K562 (cell line): ENCODE measurements around the gene B3GAT3. TPM values are rescaled to one million over a fixed set of nuclear protein-coding genes. Genes with fewer than 3 reads are reported as not detected.

Experiments
- EP300 ChIP-seq: IDR thresholded peaks from 2 replicates; pipeline ENCODE4 v1.6.1; 2012; ENCODE audit warnings: low read length, improper control_type of control experiment
- FOSL1 ChIP-seq: fragments of 200-800 bp; sonication (Bioruptor generic); conservative IDR thresholded peaks from 2 replicates; pipeline ENCODE4 v1.6.1; 2016; ENCODE audit warnings: missing genetic modification characterization, missing compliant biosample characterization
- GABPA ChIP-seq: fragments of 200-800 bp; sonication (Bioruptor generic); conservative IDR thresholded peaks from 2 replicates; pipeline ENCODE4 v1.6.1; 2016; ENCODE audit warnings: low read depth, missing genetic modification characterization, missing compliant biosample characterization
- HDAC1 ChIP-seq, 2 experiments: fragments of 450-650 bp; IDR thresholded peaks; 2 replicates each; pipeline ENCODE4 v1.6.1; 2016 to 2017; ENCODE audit warnings: inconsistent platforms in 1 of 2, mild to moderate bottlenecking in 1 of 2, moderate library complexity in 1 of 2
- HDAC2 ChIP-seq: fragments of 450-650 bp; IDR thresholded peaks from 2 replicates; pipeline ENCODE4 v1.6.1; 2016; ENCODE audit warnings: mild to moderate bottlenecking
- RNF2 ChIP-seq: sonication (generic); IDR thresholded peaks from 2 replicates; pipeline ENCODE4 v1.6.1; 2016
- SP1 ChIP-seq: sonication (generic); formaldehyde crosslinking; IDR thresholded peaks from 2 replicates; pipeline ENCODE4 v1.8.1; 2022; ENCODE audit warnings: mild to moderate bottlenecking, missing genetic modification reagents
- TEAD4 ChIP-seq, 2 experiments: sonication (generic) in 1 of 2; formaldehyde crosslinking in 1 of 2; IDR thresholded peaks; 2 replicates each; pipeline versions ENCODE4 v1.6.1 to v1.8.0; 2012 to 2022; ENCODE audit warnings: borderline replicate concordance in 1 of 2, inconsistent platforms in 1 of 2, low read length in 1 of 2, mild to moderate bottlenecking in 1 of 2, missing genetic modification reagents in 1 of 2
- TOE1 ChIP-seq, 2 experiments: fragments of 450-650 bp in 1 of 2; sonication (generic) in 1 of 2; formaldehyde crosslinking in 1 of 2; IDR thresholded peaks; 2 replicates each; pipeline versions ENCODE4 v1.7.1 to v1.8.0; 2016 to 2022; ENCODE audit warnings: borderline replicate concordance in 2 of 2, mild to moderate bottlenecking in 2 of 2, antibody characterized with exemption in 1 of 2, inconsistent platforms in 1 of 2, low read depth in 1 of 2, missing genetic modification reagents in 1 of 2, moderate library complexity in 1 of 2
- ZNF518B ChIP-seq: fragments of 250-450 bp; sonication (Bioruptor Pico); IDR thresholded peaks from 2 replicates; pipeline ENCODE4 v1.5.0; 2021; ENCODE audit warnings: mild to moderate bottlenecking, moderate library complexity
- ZNF609 ChIP-seq: sonication (generic); formaldehyde crosslinking; IDR thresholded peaks from 2 replicates; pipeline ENCODE4 v1.8.1; 2023; ENCODE audit warnings: missing genetic modification reagents, mild to moderate bottlenecking, borderline replicate concordance
- polyA plus RNA-seq, 8 experiments: library from polyadenylated mRNA; depleted of rRNA in 4 of 8; stranded (reverse) in 5 of 8; unstranded in 3 of 8; fragments of >200 nt; fragmentation: Nextera tagmentation in 2 of 8; fragmentation: Illumina TruSeq in 1 of 8; extraction: Ambion mirVana in 2 of 8; extraction: Trizol in 1 of 8; gene quantifications; 2 replicates each; pipeline versions ENCODE4 v1.2.1 to v1.2.3, GENCODE V29; 2011 to 2014; ENCODE audit warnings: inconsistent platforms in 1 of 8, missing spikeins in 1 of 8
- total RNA-seq, 7 experiments: library from RNA; depleted of rRNA in 6 of 7; stranded (reverse); fragments of >200 nt in 6 of 7; fragmentation: Illumina TruSeq in 2 of 7; extraction: Trizol in 2 of 7; gene quantifications; 2 replicates each; pipeline versions ENCODE4 v1.2.1 to v1.2.3, GENCODE V29; 2011 to 2021; ENCODE audit warnings: low replicate concordance in 1 of 7
- TF ChIP-seq, protein P1 (sequence below): fragments of 450-650 bp; IDR thresholded peaks from 2 replicates; pipeline ENCODE4 v1.6.1; 2018; ENCODE audit not compliant: partially characterized antibody

Gene B3GAT3
- total and polyA plus RNA-seq, 9 of the 15 experiments (the other 6 are each of a cell fraction or from before 2014, with no cell fraction given), result 0.30 to 64.0 (median 21.4) TPM

DNA sequence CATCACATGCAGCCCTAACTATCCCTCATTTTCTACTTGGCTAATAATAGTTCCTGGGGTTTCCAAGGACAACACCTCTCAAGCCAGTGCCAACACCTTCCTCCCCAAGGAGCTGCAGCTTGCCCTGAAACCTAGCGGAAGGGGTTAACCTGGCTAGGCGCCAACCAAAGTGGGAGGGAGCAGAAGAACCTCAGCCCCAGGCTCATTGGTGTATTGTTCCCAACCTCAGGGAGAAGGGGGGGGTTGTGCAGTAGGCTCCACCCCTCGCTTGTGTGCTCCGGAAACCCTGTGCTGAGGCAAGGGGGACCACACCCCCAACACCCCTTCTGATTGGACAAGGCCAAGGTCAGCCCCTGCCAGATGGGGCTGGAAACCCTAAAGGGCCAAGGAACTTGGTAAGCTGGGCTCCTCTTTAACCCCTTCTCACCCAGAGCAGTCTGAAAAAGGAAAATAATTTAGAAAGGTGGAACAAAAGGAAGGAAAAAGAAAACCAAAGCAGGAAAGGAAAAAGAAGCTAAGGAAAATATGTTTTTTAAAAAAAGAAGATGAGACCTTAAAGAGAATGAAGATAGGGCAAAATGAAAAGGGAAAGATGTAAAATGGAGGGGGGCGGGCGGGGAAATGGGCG, 22.6 kb downstream of the B3GAT3 start (continued):
- TF ChIP-seq GABPA (tag), result peak; percentile 74
- peak; percentile 80 for TF ChIP-seq HDAC2
- peak; percentile 34; the same call in 1 of the 2 replicates for TF ChIP-seq FOSL1 (tag)
- TF ChIP-seq TOE1 (IDR thresholded peaks at IDR 0.05; ENCODE audit: borderline replicate concordance), result peak; percentile 89
- no peak for TF ChIP-seq TOE1 (CRISPR knock-in tag; IDR thresholded peaks at IDR 0.05; ENCODE audit: borderline replicate concordance, low read depth)
- peak; percentile 30; the same call in 1 of the 2 replicates for TF ChIP-seq EP300
- TF ChIP-seq, protein P1, sequence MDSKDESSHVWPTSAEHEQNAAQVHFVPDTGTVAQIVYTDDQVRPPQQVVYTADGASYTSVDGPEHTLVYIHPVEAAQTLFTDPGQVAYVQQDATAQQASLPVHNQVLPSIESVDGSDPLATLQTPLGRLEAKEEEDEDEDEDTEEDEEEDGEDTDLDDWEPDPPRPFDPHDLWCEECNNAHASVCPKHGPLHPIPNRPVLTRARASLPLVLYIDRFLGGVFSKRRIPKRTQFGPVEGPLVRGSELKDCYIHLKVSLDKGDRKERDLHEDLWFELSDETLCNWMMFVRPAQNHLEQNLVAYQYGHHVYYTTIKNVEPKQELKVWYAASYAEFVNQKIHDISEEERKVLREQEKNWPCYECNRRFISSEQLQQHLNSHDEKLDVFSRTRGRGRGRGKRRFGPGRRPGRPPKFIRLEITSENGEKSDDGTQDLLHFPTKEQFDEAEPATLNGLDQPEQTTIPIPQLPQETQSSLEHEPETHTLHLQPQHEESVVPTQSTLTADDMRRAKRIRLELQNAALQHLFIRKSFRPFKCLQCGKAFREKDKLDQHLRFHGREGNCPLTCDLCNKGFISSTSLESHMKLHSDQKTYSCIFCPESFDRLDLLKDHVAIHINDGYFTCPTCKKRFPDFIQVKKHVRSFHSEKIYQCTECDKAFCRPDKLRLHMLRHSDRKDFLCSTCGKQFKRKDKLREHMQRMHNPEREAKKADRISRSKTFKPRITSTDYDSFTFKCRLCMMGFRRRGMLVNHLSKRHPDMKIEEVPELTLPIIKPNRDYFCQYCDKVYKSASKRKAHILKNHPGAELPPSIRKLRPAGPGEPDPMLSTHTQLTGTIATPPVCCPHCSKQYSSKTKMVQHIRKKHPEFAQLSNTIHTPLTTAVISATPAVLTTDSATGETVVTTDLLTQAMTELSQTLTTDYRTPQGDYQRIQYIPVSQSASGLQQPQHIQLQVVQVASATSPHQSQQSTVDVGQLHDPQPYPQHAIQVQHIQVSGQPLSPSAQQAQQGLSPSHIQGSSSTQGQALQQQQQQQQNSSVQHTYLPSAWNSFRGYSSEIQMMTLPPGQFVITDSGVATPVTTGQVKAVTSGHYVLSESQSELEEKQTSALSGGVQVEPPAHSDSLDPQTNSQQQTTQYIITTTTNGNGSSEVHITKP, result peak; percentile 85
- TF ChIP-seq SP1 (CRISPR knock-in tag), result peak; percentile 78
- TF ChIP-seq HDAC1 (IDR thresholded peaks at IDR 0.05), result peak; percentile 64 to 65; a peak in 2 of 4 replicates
- TF ChIP-seq ZNF609 (CRISPR knock-in tag), result peak; percentile 64; the same call in 1 of the 2 replicates
- no peak for TF ChIP-seq ZNF518B (CRISPR knock-in tag)
- no peak for TF ChIP-seq TEAD4 (IDR thresholded peaks at IDR 0.05; ENCODE audit: low read length)
- TF ChIP-seq TEAD4 (CRISPR knock-in tag; IDR thresholded peaks at IDR 0.05; ENCODE audit: borderline replicate concordance), result no peak
- peak; percentile 67; the same call in 1 of the 2 replicates for TF ChIP-seq RNF2
